Right lobe of liver (tissue), 4 donors: ENCODE measurements around the gene ARSA.

Experiments
- POLR2A ChIP-seq: fragments of 450-650 bp; IDR thresholded peaks from one replicate; pipeline ENCODE4 v1.6.1; 2017; ENCODE audit warnings: antibody characterized with exemption, mild to moderate bottlenecking
- TF ChIP-seq, protein P1 (sequence below), 4 donors: fragments of 200-600 bp in 3 of 4; fragments of 450-650 bp in 1 of 4; IDR thresholded peaks; one replicate each; pipeline versions ENCODE4 v1.5.1 to v1.8.0; 2016 to 2022; ENCODE audit warnings: antibody characterized with exemption in 4 of 4, mild to moderate bottlenecking in 2 of 4
- donor health status: DM: no; HTN: no; CAD: no.
- donor health status: DM: no; HTN: no; CAD: no.
- donor health status: DM: no; HTN: yes; CAD: no.

DNA sequence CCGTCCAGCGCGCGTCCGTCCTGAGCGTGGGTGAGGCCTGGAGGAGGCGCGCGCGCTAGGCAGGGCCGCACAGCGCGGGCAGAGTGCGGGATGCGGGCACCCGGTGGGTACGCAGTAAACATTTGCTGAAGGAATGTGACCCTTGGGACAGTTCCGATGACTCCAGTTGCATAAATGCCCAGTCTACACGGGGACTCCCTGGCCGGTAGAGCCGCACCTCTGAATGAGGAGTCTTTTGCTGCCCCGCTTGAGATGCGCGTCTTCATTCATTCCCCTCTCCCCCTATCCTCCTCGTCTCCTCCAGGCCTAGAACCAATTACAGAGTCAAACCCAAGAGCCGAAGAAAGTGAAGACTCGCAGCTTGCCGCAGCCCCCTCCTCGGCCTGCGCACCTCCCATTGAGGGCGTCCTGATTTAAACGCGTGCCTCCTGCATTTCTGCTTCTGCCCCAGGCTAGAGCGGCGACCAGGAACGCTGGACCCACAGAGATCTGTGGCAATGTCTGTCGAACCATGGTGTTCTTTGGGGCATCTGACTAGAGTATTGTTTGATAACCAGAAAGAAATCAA is 44.6 kb downstream of the ARSA start:
- TF ChIP-seq, protein P1, sequence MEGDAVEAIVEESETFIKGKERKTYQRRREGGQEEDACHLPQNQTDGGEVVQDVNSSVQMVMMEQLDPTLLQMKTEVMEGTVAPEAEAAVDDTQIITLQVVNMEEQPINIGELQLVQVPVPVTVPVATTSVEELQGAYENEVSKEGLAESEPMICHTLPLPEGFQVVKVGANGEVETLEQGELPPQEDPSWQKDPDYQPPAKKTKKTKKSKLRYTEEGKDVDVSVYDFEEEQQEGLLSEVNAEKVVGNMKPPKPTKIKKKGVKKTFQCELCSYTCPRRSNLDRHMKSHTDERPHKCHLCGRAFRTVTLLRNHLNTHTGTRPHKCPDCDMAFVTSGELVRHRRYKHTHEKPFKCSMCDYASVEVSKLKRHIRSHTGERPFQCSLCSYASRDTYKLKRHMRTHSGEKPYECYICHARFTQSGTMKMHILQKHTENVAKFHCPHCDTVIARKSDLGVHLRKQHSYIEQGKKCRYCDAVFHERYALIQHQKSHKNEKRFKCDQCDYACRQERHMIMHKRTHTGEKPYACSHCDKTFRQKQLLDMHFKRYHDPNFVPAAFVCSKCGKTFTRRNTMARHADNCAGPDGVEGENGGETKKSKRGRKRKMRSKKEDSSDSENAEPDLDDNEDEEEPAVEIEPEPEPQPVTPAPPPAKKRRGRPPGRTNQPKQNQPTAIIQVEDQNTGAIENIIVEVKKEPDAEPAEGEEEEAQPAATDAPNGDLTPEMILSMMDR (IDR thresholded peaks at IDR 0.05): no peak
- no peak for TF ChIP-seq POLR2A
